DMS53 treated with DMSO at 0.1 percent for 48 hours (cell line): ENCODE data around the gene RYR1.
"Not testable (repeated sequence)": the region's sequence is repeated elsewhere in the genome, so short reads cannot be mapped to it uniquely, and the experiment has no call there.

Source experiments
- DNase-seq: peaks from one replicate; lab custom pipeline; 2025; ENCODE audit not compliant: unreplicated experiment; lab: John Stamatoyannopoulos, UW

RYR1 gene

DNA sequence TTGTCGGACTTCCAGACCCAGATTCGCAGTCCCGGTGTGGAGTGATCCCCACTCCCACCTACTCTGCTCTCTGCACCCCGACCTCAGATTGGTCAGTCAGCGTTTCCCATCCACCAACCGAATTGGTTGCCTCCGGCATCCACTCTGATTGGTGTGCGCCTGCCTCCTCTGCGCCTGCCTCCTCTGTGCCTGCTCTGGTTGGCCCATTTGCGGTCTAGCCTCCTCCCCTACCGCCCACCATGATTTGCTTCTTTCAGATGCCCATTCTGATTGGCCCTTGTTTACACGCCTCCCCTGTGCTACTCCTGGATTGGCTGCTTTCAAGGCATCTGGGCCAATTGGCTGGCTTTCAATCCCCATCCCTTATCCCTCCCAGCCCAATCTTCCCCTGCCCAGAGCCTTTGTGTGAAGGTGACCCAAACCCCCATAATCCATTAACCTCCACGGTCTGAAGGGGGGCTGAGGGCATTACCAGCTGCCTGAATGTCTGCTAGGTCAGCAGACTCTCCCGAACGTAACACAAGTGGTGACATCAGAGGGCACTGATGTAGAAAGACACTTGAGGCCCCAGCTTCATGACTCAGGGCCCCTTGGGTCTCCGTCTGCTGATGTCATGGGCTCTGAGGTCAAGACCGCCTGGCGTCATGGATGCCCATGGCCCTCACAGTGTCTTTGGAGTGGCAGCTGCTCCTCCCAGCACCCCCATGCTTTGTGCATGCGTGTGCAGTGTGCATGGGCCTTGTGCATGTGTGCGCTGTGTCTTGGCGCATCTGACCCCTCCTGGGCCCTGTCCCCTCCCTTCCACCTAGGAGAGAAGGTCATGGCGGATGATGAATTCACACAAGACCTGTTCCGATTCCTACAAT, 103.8 kb downstream of the RYR1 start:
- no peak for DNase-seq

GRCh38 chr19:38538386-38538785, 104.9 kb downstream of the RYR1 start:
- no peak for DNase-seq

DNA sequence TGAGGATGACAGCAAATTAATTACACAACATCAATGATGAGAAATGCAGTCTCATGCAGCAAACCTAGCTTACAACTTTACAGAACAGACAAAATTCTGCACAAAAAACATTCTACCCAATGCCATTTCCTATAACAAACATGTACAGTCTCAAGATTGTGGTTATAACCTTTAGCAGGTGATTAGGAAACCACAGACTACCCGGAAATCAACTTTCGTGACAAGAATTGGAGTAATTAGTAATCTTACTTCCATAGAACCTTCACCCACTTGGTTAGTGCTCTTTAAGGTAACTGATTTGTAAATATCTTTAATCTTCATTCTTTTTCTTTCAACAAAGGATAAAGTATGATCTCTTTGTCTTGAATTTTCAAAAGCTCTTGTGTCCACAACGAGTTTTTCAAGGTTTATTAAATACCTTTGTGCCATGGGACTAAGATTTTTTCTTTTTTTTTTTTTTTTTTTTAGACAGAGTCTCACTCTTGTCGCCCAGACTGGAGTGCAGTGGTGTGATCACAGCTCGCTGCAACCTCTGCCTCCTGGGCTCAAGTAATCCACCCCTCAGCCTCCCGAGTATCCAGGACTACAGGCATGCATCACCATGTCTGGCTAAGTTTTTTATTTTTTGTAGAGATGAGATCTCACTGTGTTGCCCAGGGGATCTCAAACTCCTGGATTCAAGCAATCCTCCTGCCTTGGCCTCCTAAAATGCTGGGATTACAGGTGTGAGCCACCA, 105.5 kb downstream of the RYR1 start:
- no peak for DNase-seq

- no peak for DNase-seq
These were observed 106.3 kb downstream of the RYR1 start for GRCh38 chr19:38539751-38540150.

DNA sequence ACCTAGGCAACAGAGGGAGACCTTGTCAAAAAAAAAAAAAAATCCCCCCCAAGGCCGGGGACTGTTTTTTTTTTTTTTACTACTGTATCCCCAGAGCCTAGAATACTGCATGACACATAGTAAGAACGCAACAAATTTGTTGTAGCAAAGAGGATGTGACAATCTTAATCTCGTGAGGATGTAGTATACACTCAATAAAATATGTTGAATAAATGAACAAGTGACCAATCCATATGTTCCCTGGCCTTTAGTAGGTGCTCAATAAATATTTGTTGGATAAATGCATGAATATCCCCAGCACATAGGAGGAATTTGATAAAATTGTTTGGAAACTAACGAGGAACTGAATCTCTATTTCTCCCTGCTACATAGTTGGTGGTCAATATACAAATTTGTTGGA, 108.5 kb downstream of the RYR1 start:
- DNase-seq = no peak

DNA sequence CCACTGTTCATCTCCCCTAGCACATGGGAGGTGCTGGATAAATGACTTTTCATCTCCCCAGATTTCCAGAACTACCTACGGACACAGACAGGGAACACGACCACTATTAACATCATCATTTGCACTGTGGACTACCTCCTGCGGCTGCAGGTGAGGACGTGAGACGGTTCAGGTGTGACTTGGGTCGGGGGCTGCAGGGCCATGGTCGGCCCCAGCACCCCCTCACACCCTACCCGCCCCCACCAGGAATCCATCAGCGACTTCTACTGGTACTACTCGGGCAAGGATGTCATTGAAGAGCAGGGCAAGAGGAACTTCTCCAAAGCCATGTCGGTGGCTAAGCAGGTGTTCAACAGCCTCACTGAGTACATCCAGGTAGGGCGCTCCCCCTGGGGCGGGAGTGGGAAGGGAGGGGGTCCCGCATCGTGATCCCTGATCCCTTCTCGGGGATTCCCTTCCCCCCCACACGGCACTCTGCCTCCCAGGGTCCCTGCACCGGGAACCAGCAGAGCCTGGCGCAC, 109.9 kb downstream of the RYR1 start:
- no peak for DNase-seq

- DNase-seq = peak; percentile 55
These were observed 110.5 kb downstream of the RYR1 start for GRCh38 chr19:38543807-38544568.

DNA sequence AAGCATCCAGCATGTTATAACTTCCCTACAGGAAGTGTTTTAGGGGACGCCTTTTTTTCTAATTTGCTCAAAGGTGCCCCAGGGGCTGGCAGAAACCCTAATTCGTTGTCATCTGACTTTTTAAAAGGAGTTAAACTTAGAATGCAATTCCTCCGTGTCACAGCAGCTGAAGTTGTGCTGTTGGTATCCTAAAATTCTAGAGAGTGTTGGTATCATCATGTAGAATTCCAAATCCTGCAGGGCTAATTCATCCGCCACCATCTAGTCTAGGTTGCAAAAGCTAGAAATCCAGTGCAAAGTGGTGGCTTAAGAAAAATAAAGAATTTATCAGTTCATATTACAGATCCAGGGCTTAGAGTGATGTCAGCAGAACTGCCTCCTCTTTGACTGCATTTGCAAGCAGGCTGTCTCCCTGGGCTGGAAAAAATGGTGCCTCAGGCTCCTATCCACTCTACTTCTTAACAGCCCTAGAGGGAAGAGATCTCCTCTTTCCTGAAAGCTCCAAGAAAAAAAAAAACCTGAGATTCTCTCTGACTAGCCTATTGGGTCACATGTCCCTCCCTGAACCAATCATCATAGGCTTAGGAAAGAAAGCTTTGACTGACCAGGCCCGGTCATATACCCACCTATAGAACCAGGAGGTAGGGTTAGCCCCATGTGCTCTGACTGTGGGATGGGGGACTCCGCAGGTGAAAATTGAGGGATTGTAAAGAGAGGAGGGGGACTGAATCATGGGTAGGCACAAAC, 111.3 kb downstream of the RYR1 start:
- DNase-seq = no peak

- DNase-seq = no peak
These were observed 112.1 kb downstream of the RYR1 start for GRCh38 chr19:38545596-38545995.

GRCh38 chr19:38547421-38547820, 113.9 kb downstream of the RYR1 start:
- no peak for DNase-seq

DNA sequence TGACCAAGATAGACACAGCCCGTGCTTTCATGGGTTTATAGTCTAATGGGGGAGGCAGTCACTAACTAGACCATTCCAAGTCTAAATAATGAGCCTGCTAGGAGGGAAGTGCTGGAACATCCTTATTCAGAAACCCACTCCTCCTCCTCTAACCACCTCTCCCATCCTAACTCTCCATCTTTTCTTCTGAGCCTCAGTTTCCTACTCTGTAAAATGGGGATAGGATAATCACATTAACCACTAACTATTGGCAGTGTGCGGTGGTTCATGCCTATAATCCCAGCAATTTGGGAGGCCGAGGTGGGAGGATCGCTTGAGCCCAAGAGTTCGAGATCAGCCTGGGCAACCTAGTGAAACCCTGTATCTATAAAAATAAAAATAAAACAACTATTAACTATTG, 115.6 kb downstream of the RYR1 start:
- DNase-seq = no peak

- no peak for DNase-seq
These were observed 116.5 kb downstream of the RYR1 start for GRCh38 chr19:38549942-38550341.

GRCh38 chr19:38550376-38550775, 116.9 kb downstream of the RYR1 start:
- no peak for DNase-seq

GRCh38 chr19:38551450-38551813, 117.9 kb downstream of the RYR1 start:
- DNase-seq = no peak

- not testable (repeated sequence) for DNase-seq
These were observed 119.7 kb downstream of the RYR1 start for GRCh38 chr19:38553239-38553638.

- DNase-seq = no peak
These were observed 121.2 kb downstream of the RYR1 start for GRCh38 chr19:38554676-38555141.

GRCh38 chr19:38555200-38555599, 121.7 kb downstream of the RYR1 start:
- no peak for DNase-seq

- no peak for DNase-seq
These were observed 123.2 kb downstream of the RYR1 start for GRCh38 chr19:38556521-38557174.

DNA sequence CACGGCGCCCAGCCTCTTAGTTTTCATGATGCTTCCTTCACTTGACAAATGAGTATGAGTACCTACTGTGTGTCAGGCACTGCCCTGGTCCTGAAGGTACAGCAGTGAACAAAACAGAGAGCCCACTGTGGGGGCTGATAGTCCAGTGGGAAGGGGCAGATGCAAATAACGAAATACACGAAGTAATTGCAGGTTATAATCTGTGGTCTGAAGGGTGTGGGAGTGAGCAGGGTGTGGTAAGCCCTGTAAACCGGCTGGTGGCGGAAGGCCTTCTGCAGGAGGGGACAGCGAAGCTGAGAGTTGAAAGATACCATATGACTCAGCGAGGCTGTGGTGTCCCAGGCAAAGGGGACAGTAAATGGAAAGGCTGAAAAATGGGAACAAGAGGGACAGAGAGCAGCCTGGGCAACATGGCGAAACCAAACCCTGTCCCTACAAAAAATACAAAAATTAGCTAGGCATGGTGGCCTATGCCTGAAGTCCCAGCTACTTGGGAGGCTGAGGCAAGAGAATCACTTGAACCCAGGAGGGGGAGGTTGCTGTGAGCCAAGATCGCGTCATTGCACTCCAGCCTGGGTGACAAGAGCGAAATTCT, 123.8 kb downstream of the RYR1 start:
- no peak for DNase-seq

DNA sequence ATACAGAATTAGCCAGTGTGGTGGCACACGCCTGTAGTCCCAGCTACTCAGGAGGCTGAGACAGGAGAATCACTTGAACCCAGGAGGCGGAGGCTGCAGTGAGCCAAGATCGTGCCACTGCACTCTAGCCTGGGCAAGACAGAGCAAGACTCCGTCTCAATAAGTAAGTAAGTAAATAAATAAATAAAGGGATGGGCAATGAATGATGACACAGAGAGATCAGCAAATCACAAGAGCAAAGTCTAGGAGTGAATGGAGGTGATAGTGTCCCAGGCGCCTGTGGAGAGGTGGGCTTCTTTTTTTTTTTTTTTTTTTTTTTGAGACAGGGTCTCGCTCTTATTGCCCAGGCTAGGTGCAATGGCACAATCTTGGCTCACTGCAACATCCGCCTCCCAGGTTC, 125.4 kb downstream of the RYR1 start:
- DNase-seq = not testable (repeated sequence)
